ENCODE data around the gene NHLH2. TPM values are rescaled to one million over a fixed set of nuclear protein-coding genes. Genes with fewer than 3 reads are reported as not detected.

The NHLH2 gene
- total and polyA plus RNA-seq, 10 of the 15 experiments (the other 5 are each of a cell fraction or from before 2014, with no cell fraction given), result 0.01 to 0.08 (median 0.05) TPM; not detected in 6

- in situ Hi-C loops (cut with MboI), result no loop called here
- Histone ChIP-seq H3K4me3 (no peak overlapping the region), H3K79me2 (ENCODE audit: control insufficient read depth, insufficient read depth, low read length) (no peaks in the 10 kb centered on the region), H4K20me1 (ENCODE audit: control insufficient read depth, insufficient read depth) (no peaks in the 10 kb centered on the region), H3K36me3 (ENCODE audit: control insufficient read depth in 2 of 2, insufficient read depth in 2 of 2, low read length in 1 of 2) (no peaks in the 10 kb centered on the region), H3K9ac (ENCODE audit: control insufficient read depth, insufficient read depth, low read length) (no peak overlapping the region), H3K4me2 (ENCODE audit: control insufficient read depth, insufficient read depth) (no peak overlapping the region), H3K27ac (ENCODE audit: control insufficient read depth, insufficient read depth) (no peak overlapping the region), H3K27me3 (replicated peaks in 1 of 2; ENCODE audit: control insufficient read depth in 2 of 2, insufficient read depth in 2 of 2, low read length in 1 of 2) (no peaks in the 10 kb centered on the region), H3K9me3 (replicated peaks; ENCODE audit: control insufficient read depth, insufficient read depth, low read length) (no peaks in the 10 kb centered on the region), H3K4me1 (ENCODE audit: control insufficient read depth, insufficient read depth, low read length) (no peaks in the 10 kb centered on the region), H2AFZ (ENCODE audit: control insufficient read depth, low read depth, low read length) (no peak overlapping the region)
- ChIA-PET RAD21 (ENCODE audit: unreplicated experiment) (no interaction called here), SMC1A (ENCODE audit: uncharacterized antibody, unreplicated experiment) (no interaction called here), POLR2A (no interaction called here), CTCF (no interaction called here)
- ATAC-seq (no peak), DNase-seq (ENCODE audit: low read depth, low spot score) (no peak), FAIRE-seq (no peak)
- TF ChIP-seq BCL3 (IDR thresholded peaks at IDR 0.05; ENCODE audit: borderline replicate concordance, insufficient read depth, low read depth, low read length, poor library complexity, severe bottlenecking) (peak; percentile 46), CBX5 (IDR thresholded peaks at IDR 0.05; ENCODE audit: low read depth) (no peak)
- intact Hi-C loops (cut with micrococcal nuclease; ENCODE audit: unreplicated experiment), result no loop called here
- BruUV-seq (replicated peaks), result no TSS peak
- WGBS (ENCODE audit: insufficient coverage, insufficient replicate concordance, low lambda C conversion rate, missing lambda C conversion rate), result 0% methylated on average over 4 of the region's 4 CpGs
These were observed 49.7 kb upstream of the NHLH2 start for GRCh38 chr1:115890580-115890979.

- Histone ChIP-seq H3K9ac (ENCODE audit: control insufficient read depth, insufficient read depth, low read length) (no peak overlapping the region), H3K4me1 (ENCODE audit: control insufficient read depth, insufficient read depth, low read length) (no peaks in the 10 kb centered on the region), H3K4me2 (ENCODE audit: control insufficient read depth, insufficient read depth) (no peak overlapping the region), H3K27me3 (replicated peaks in 1 of 2; ENCODE audit: control insufficient read depth in 2 of 2, insufficient read depth in 2 of 2, low read length in 1 of 2) (no peaks in the 10 kb centered on the region), H3K36me3 (ENCODE audit: control insufficient read depth in 2 of 2, insufficient read depth in 2 of 2, low read length in 1 of 2) (no peaks in the 10 kb centered on the region), H3K9me3 (replicated peaks; ENCODE audit: control insufficient read depth, insufficient read depth, low read length) (no peaks in the 10 kb centered on the region), H2AFZ (ENCODE audit: control insufficient read depth, low read depth, low read length) (no peak overlapping the region), H3K79me2 (ENCODE audit: control insufficient read depth, insufficient read depth, low read length) (no peaks in the 10 kb centered on the region), H4K20me1 (ENCODE audit: control insufficient read depth, insufficient read depth) (no peaks in the 10 kb centered on the region), H3K4me3 (no peak overlapping the region), H3K27ac (ENCODE audit: control insufficient read depth, insufficient read depth) (no peak overlapping the region)
- RAD21 ChIA-PET (ENCODE audit: unreplicated experiment), result no interaction called here
- ATAC-seq, result no peak
- WGBS (ENCODE audit: insufficient coverage, insufficient replicate concordance, low lambda C conversion rate, missing lambda C conversion rate), result 15% methylated on average over 2 of the region's 2 CpGs
- in situ Hi-C loops (cut with MboI), result no loop called here
- TF ChIP-seq RCOR1 (conservative IDR thresholded peaks at IDR 0.05; ENCODE audit: low read depth, low read length) (no peak), MAX (IDR thresholded peaks at IDR 0.05; ENCODE audit: low read depth, low read length) (no peak), PKNOX1 (IDR thresholded peaks at IDR 0.05) (no peak), ATF7 (IDR thresholded peaks at IDR 0.05; ENCODE audit: low read depth) (no peak), SUPT20H (IDR thresholded peaks at IDR 0.05; ENCODE audit: borderline replicate concordance, control insufficient read depth, low read depth, low read length) (no peak), ZNF217 (IDR thresholded peaks at IDR 0.05) (no peak), RB1 (IDR thresholded peaks at IDR 0.05; ENCODE audit: borderline replicate concordance) (no peak), MTA2 (IDR thresholded peaks at IDR 0.05; ENCODE audit: low read depth) (no peak)
- SMC1A ChIA-PET (ENCODE audit: uncharacterized antibody, unreplicated experiment), result no interaction called here
- intact Hi-C loops (cut with micrococcal nuclease; ENCODE audit: unreplicated experiment), result no loop called here
- DNase-seq (ENCODE audit: low read depth, low spot score), result no peak
- POLR2A ChIA-PET, result no interaction called here
- CTCF ChIA-PET, result interaction anchor here (0.9 kb wide), 1 partner anchor 14 kb away, joined by 3 read pairs; no protein-coding TSS in a partner anchor
- BruUV-seq (replicated peaks), result no TSS peak
- FAIRE-seq, result no peak
These were observed 48.0 kb upstream of the NHLH2 start for GRCh38 chr1:115888976-115889375.

All from GM12878 (cell line).